ENCODE results near the gene TACO1.

TACO1 gene

DNA sequence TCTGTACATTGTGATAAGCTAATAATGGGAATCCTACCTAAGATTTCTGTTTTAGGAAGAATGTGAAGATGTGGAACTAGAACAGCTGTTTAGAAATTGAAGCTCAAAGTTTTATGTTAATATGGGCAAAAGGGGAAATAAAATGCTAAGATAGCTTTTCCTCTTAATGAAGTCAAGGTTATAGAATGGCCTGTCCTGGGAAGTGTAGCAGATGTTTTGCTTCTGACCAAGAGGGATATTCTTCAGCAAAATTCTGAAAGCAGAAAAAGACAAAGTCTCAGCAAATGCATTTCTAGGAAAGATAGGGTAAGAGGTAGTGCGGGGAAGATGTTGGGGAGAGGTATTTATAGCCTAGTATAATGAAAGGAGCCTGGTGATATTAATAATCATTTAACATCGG lies 34.6 kb downstream of the TACO1 start:
- DNase-seq, result no peak
- no peaks in the 10 kb centered on the region for H3K9me3 ChIP-seq (ENCODE audit: control insufficient read depth, low read length)
- peaks cover 6% of the 10 kb centered on the region for H3K4me1 ChIP-seq (ENCODE audit: control insufficient read depth, insufficient read depth, low read length, poor library complexity, severe bottlenecking)
- H3K27me3 ChIP-seq (replicated peaks; ENCODE audit: control insufficient read depth, insufficient read depth, low read length, poor library complexity, severe bottlenecking), result no peaks in the 10 kb centered on the region
- H3K36me3 ChIP-seq (ENCODE audit: control insufficient read depth, insufficient read depth, low read length), result peaks cover 41% of the 10 kb centered on the region
- H3K4me3 ChIP-seq (ENCODE audit: insufficient read depth, low read depth, low read length, poor library complexity, severe bottlenecking), result no peak overlapping the region
- no peak overlapping the region for H3K27ac ChIP-seq (ENCODE audit: insufficient read depth, low read length, poor library complexity, severe bottlenecking)

DNA sequence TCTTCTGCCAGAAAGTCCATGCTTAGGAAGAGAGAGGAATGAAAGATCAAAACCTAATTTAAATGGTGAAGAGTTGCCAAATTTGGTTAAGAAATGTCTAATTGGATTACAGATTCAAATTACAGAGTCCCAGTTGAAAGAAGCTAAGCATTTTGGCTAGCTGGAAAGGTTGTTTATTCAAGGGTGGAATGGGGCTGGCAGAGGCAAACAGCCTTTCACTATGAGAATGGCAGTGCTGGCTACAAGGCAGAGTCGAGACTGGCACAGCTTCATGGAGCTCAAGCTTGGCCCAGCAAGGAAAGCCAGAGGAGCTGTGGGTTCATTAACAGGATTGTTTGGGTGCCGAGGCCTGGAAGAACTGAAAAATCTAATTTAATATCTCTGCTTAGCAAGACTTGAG lies 35.1 kb downstream of the TACO1 start:
- H3K27ac ChIP-seq (ENCODE audit: insufficient read depth, low read length, poor library complexity, severe bottlenecking), result no peak overlapping the region
- peaks cover 6% of the 10 kb centered on the region for H3K4me1 ChIP-seq (ENCODE audit: control insufficient read depth, insufficient read depth, low read length, poor library complexity, severe bottlenecking)
- H3K4me3 ChIP-seq (ENCODE audit: insufficient read depth, low read depth, low read length, poor library complexity, severe bottlenecking), result no peak overlapping the region
- no peaks in the 10 kb centered on the region for H3K27me3 ChIP-seq (replicated peaks; ENCODE audit: control insufficient read depth, insufficient read depth, low read length, poor library complexity, severe bottlenecking)
- H3K36me3 ChIP-seq (ENCODE audit: control insufficient read depth, insufficient read depth, low read length), result peaks cover 41% of the 10 kb centered on the region
- no peaks in the 10 kb centered on the region for H3K9me3 ChIP-seq (ENCODE audit: control insufficient read depth, low read length)
- no peak for DNase-seq

GRCh38 chr17:63639125-63639524 lies 38.4 kb downstream of the TACO1 start:
- no peak overlapping the region for H3K27ac ChIP-seq (ENCODE audit: insufficient read depth, low read length, poor library complexity, severe bottlenecking)

DNA sequence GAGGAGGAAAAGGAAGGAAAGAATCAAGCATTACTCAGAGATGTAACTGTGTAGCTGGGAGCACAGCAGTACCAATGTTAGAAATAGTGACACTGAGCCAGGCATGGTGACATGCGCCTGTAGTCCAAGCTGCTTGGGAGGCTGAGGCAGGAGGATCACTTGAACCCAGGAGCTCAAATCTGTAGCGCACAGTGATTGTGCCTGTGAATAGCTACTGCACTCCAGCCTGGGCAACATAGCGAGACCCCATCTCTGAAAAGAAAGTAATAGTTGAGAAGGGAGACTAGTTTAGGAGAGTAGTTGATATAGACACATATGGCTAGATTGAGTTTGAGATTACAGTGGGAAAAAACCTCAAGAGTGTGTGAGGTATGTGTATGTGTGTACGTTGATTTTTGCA lies 39.3 kb downstream of the TACO1 start:
- H3K27me3 ChIP-seq (replicated peaks; ENCODE audit: control insufficient read depth, insufficient read depth, low read length, poor library complexity, severe bottlenecking), result no peaks in the 10 kb centered on the region
- peaks cover 18% of the 10 kb centered on the region for H3K36me3 ChIP-seq (ENCODE audit: control insufficient read depth, insufficient read depth, low read length)
- no peak overlapping the region for H3K27ac ChIP-seq (ENCODE audit: insufficient read depth, low read length, poor library complexity, severe bottlenecking)
- no peak overlapping the region for H3K4me3 ChIP-seq (ENCODE audit: insufficient read depth, low read depth, low read length, poor library complexity, severe bottlenecking)
- DNase-seq, result no peak
- H3K4me1 ChIP-seq (ENCODE audit: control insufficient read depth, insufficient read depth, low read length, poor library complexity, severe bottlenecking), result no peaks in the 10 kb centered on the region
- H3K9me3 ChIP-seq (ENCODE audit: control insufficient read depth, low read length), result no peaks in the 10 kb centered on the region

More at GRCh38 chr17:63639125-63639524, 38.4 kb downstream of the TACO1 start:
- peaks cover 1% of the 10 kb centered on the region for H3K4me1 ChIP-seq (ENCODE audit: control insufficient read depth, insufficient read depth, low read length, poor library complexity, severe bottlenecking)
- H3K36me3 ChIP-seq (ENCODE audit: control insufficient read depth, insufficient read depth, low read length), result peaks cover 25% of the 10 kb centered on the region
- no peaks in the 10 kb centered on the region for H3K9me3 ChIP-seq (ENCODE audit: control insufficient read depth, low read length)
- H3K27me3 ChIP-seq (replicated peaks; ENCODE audit: control insufficient read depth, insufficient read depth, low read length, poor library complexity, severe bottlenecking), result no peaks in the 10 kb centered on the region
- no peak overlapping the region for H3K4me3 ChIP-seq (ENCODE audit: insufficient read depth, low read depth, low read length, poor library complexity, severe bottlenecking)
- DNase-seq, result no peak

GRCh38 chr17:63641692-63642448 lies 41.2 kb downstream of the TACO1 start:
- DNase-seq, result no peak
- Histone ChIP-seq H3K4me1 (ENCODE audit: control insufficient read depth, insufficient read depth, low read length, poor library complexity, severe bottlenecking) (no peaks in the 10 kb centered on the region), H3K9me3 (ENCODE audit: control insufficient read depth, low read length) (no peaks in the 10 kb centered on the region), H3K36me3 (ENCODE audit: control insufficient read depth, insufficient read depth, low read length) (peaks cover 22% of the 10 kb centered on the region), H3K27ac (ENCODE audit: insufficient read depth, low read length, poor library complexity, severe bottlenecking) (no peak overlapping the region), H3K27me3 (replicated peaks; ENCODE audit: control insufficient read depth, insufficient read depth, low read length, poor library complexity, severe bottlenecking) (no peaks in the 10 kb centered on the region), H3K4me3 (ENCODE audit: insufficient read depth, low read depth, low read length, poor library complexity, severe bottlenecking) (no peak overlapping the region)

DNA sequence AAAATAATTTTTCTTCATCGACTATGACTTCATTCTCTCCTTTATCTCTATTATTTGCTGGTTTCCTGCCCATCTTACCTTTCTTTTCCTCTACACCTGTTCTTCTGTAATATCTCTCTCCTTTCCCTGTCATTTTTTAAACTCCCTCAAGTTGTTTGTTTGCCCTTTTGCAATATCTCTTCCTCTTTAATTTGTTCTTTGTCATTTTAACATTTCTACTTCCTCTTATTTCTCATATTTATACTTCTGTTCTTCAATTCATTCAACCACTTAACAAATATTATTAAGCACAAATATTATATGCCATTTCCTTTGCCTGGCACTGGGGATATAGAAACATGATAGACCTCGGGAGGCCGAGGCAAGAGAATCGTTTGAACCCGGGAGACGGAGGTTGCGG lies 44.2 kb downstream of the TACO1 start:
- no peak overlapping the region for H3K27ac ChIP-seq (ENCODE audit: insufficient read depth, low read length, poor library complexity, severe bottlenecking)

GRCh38 chr17:63645775-63646487 lies 45.2 kb downstream of the TACO1 start:
- peaks cover 23% of the 10 kb centered on the region for H3K36me3 ChIP-seq (ENCODE audit: control insufficient read depth, insufficient read depth, low read length)
- no peak overlapping the region for H3K27ac ChIP-seq (ENCODE audit: insufficient read depth, low read length, poor library complexity, severe bottlenecking)
- H3K4me3 ChIP-seq (ENCODE audit: insufficient read depth, low read depth, low read length, poor library complexity, severe bottlenecking), result no peak overlapping the region
- H3K27me3 ChIP-seq (replicated peaks; ENCODE audit: control insufficient read depth, insufficient read depth, low read length, poor library complexity, severe bottlenecking), result no peaks in the 10 kb centered on the region
- no peaks in the 10 kb centered on the region for H3K4me1 ChIP-seq (ENCODE audit: control insufficient read depth, insufficient read depth, low read length, poor library complexity, severe bottlenecking)
- DNase-seq, result no peak
- H3K9me3 ChIP-seq (ENCODE audit: control insufficient read depth, low read length), result no peaks in the 10 kb centered on the region

More for the DNA sequence above, 44.2 kb downstream of the TACO1 start:
- peaks cover 23% of the 10 kb centered on the region for H3K36me3 ChIP-seq (ENCODE audit: control insufficient read depth, insufficient read depth, low read length)
- no peaks in the 10 kb centered on the region for H3K4me1 ChIP-seq (ENCODE audit: control insufficient read depth, insufficient read depth, low read length, poor library complexity, severe bottlenecking)
- no peak overlapping the region for H3K4me3 ChIP-seq (ENCODE audit: insufficient read depth, low read depth, low read length, poor library complexity, severe bottlenecking)
- H3K9me3 ChIP-seq (ENCODE audit: control insufficient read depth, low read length), result no peaks in the 10 kb centered on the region
- DNase-seq, result no peak
- no peaks in the 10 kb centered on the region for H3K27me3 ChIP-seq (replicated peaks; ENCODE audit: control insufficient read depth, insufficient read depth, low read length, poor library complexity, severe bottlenecking)

DNA sequence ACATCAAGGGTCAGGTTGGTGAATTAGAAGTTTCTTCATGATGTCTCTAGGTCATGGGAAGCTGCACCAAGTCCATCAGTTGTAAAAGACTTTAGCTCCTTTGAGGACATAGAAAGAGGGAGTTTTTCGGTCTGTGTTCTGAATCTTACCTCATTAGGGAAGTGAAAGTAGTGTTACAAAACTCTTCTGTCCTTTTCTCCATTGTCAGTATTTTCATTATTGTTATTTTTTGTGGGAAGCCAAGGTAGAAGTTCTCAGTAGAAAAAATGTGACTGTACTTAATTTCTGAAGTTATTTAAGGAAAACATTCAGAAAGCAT lies 45.8 kb downstream of the TACO1 start:
- Histone ChIP-seq H3K36me3 (ENCODE audit: control insufficient read depth, insufficient read depth, low read length) (peaks cover 23% of the 10 kb centered on the region), H3K9me3 (ENCODE audit: control insufficient read depth, low read length) (no peaks in the 10 kb centered on the region), H3K27me3 (replicated peaks; ENCODE audit: control insufficient read depth, insufficient read depth, low read length, poor library complexity, severe bottlenecking) (no peaks in the 10 kb centered on the region), H3K4me1 (ENCODE audit: control insufficient read depth, insufficient read depth, low read length, poor library complexity, severe bottlenecking) (no peaks in the 10 kb centered on the region), H3K4me3 (ENCODE audit: insufficient read depth, low read depth, low read length, poor library complexity, severe bottlenecking) (no peak overlapping the region), H3K27ac (ENCODE audit: insufficient read depth, low read length, poor library complexity, severe bottlenecking) (no peak overlapping the region)
- DNase-seq, result no peak

GRCh38 chr17:63647065-63647725 lies 46.5 kb downstream of the TACO1 start:
- no peaks in the 10 kb centered on the region for H3K27me3 ChIP-seq (replicated peaks; ENCODE audit: control insufficient read depth, insufficient read depth, low read length, poor library complexity, severe bottlenecking)
- no peak overlapping the region for H3K27ac ChIP-seq (ENCODE audit: insufficient read depth, low read length, poor library complexity, severe bottlenecking)
- H3K9me3 ChIP-seq (ENCODE audit: control insufficient read depth, low read length), result no peaks in the 10 kb centered on the region
- no peaks in the 10 kb centered on the region for H3K4me1 ChIP-seq (ENCODE audit: control insufficient read depth, insufficient read depth, low read length, poor library complexity, severe bottlenecking)
- H3K4me3 ChIP-seq (ENCODE audit: insufficient read depth, low read depth, low read length, poor library complexity, severe bottlenecking), result no peak overlapping the region
- DNase-seq, result no peak
- H3K36me3 ChIP-seq (ENCODE audit: control insufficient read depth, insufficient read depth, low read length), result peaks cover 23% of the 10 kb centered on the region

- H3K27ac ChIP-seq (ENCODE audit: insufficient read depth, low read length, poor library complexity, severe bottlenecking), result no peak overlapping the region
- peaks cover 29% of the 10 kb centered on the region for H3K36me3 ChIP-seq (ENCODE audit: control insufficient read depth, insufficient read depth, low read length)
- DNase-seq, result no peak
- H3K9me3 ChIP-seq (ENCODE audit: control insufficient read depth, low read length), result no peaks in the 10 kb centered on the region
- no peaks in the 10 kb centered on the region for H3K4me1 ChIP-seq (ENCODE audit: control insufficient read depth, insufficient read depth, low read length, poor library complexity, severe bottlenecking)
- H3K27me3 ChIP-seq (replicated peaks; ENCODE audit: control insufficient read depth, insufficient read depth, low read length, poor library complexity, severe bottlenecking), result no peaks in the 10 kb centered on the region
- no peak overlapping the region for H3K4me3 ChIP-seq (ENCODE audit: insufficient read depth, low read depth, low read length, poor library complexity, severe bottlenecking)
Observed at GRCh38 chr17:63647936-63648335, 47.2 kb downstream of the TACO1 start.

Data from effector memory CD4-positive, alpha-beta T cell (primary cell).